HG02938 (cell line): Measurements from ENCODE around the gene TSPEAR.
"Not testable (repeated sequence)": the region's sequence is repeated elsewhere in the genome, so short reads cannot be mapped to it uniquely, and the experiment has no call there.

Experiments
- ATAC-seq: cut with Tn5 transposase; IDR thresholded peaks from one replicate; pipeline ENCODE4 v1.9.1; 2021; ENCODE audit warnings: mild to moderate bottlenecking, moderate library complexity; ENCODE audit not compliant: unreplicated experiment

Gene TSPEAR

GRCh38 chr21:44703731-44704635, 7.4 kb downstream of the TSPEAR start:
- no peak for ATAC-seq

- ATAC-seq: no peak
Measured at GRCh38 chr21:44702973-44703730, 8.2 kb downstream of the TSPEAR start.

GRCh38 chr21:44702111-44702972, 9.0 kb downstream of the TSPEAR start:
- ATAC-seq: no peak

GRCh38 chr21:44701541-44701940, 9.8 kb downstream of the TSPEAR start:
- ATAC-seq: no peak

GRCh38 chr21:44701023-44701400, 10.4 kb downstream of the TSPEAR start:
- ATAC-seq: no peak

- no peak for ATAC-seq
Measured at GRCh38 chr21:44700101-44701022, 11.0 kb downstream of the TSPEAR start.

GRCh38 chr21:44699502-44700001, 11.8 kb downstream of the TSPEAR start:
- ATAC-seq: no peak

- no peak for ATAC-seq
Measured at GRCh38 chr21:44697811-44698734, 13.3 kb downstream of the TSPEAR start.

GRCh38 chr21:44697172-44697810, 14.1 kb downstream of the TSPEAR start, which contains the start of gene KRTAP10-12:
TSS of gene KRTAP10-12 (plus strand) at chr21:44697172. CDS start at chr21:44697202, 30 bp downstream.
- not testable (repeated sequence) for ATAC-seq

GRCh38 chr21:44696572-44696971, 14.8 kb downstream of the TSPEAR start:
- ATAC-seq: no peak

- no peak for ATAC-seq
Measured at GRCh38 chr21:44695641-44696040, 15.7 kb downstream of the TSPEAR start.

GRCh38 chr21:44695184-44695583, 16.2 kb downstream of the TSPEAR start:
- no peak for ATAC-seq

GRCh38 chr21:44694776-44695175, 16.6 kb downstream of the TSPEAR start:
- no peak for ATAC-seq

GRCh38 chr21:44692798-44693512, 18.4 kb downstream of the TSPEAR start:
- ATAC-seq: no peak

GRCh38 chr21:44691686-44692085, 19.7 kb downstream of the TSPEAR start:
- ATAC-seq: no peak

GRCh38 chr21:44689740-44690139, 21.6 kb downstream of the TSPEAR start:
- ATAC-seq: not testable (repeated sequence)

- no peak for ATAC-seq
Measured at GRCh38 chr21:44687671-44688070, 23.7 kb downstream of the TSPEAR start.
